H1 (cell line): Measurements from ENCODE around the gene CLBA1. TPM values are rescaled to one million over a fixed set of nuclear protein-coding genes. Genes with fewer than 3 reads are reported as not detected.

ENCODE experiments used
- CTCF ChIA-PET: fragments of 300-600 bp; sonication (Branson Sonifier 250); formaldehyde crosslinking; loops from one replicate; lab custom pipeline; 2021; ENCODE audit not compliant: partially characterized antibody; lab: Charles Lee
- POLR2A ChIA-PET: fragments of 300-600 bp; sonication (Branson Sonifier 250); formaldehyde crosslinking; loops from one replicate; lab custom pipeline; 2021; ENCODE audit warnings: inconsistent platforms; ENCODE audit not compliant: partially characterized antibody; lab: Charles Lee
- DNase-seq, 2 experiments: peaks; one replicate each; pipeline versions ENCODE4 v3.0.0 to v3.0.0-alpha.2; 2010 to 2022; ENCODE audit warnings: low spot score in 2 of 2, low read depth in 1 of 2, mixed read lengths in 1 of 2
- FAIRE-seq: peaks from 2 replicates; lab custom pipeline; 2011; peaks lifted over from hg19 to GRCh38; lab: Jason Lieb, UNC
- H2AFZ ChIP-seq: 2 replicates; pipeline ENCODE4 v1.8.1; 2012; ENCODE audit warnings: low read length, inconsistent platforms
- H2AK5ac ChIP-seq: 2 replicates; pipeline ENCODE4 v1.6.1; 2013; ENCODE audit warnings: low read depth, low read length
- H2BK120ac ChIP-seq: replicated peaks from 2 replicates; pipeline ENCODE3; 2013; ENCODE audit warnings: low read depth, low read length, inconsistent platforms
- H2BK12ac ChIP-seq: 2 replicates; pipeline ENCODE4 v1.6.1; 2013; ENCODE audit warnings: low read depth, low read length
- H2BK15ac ChIP-seq: 2 replicates; pipeline ENCODE4 v1.6.1; 2013; ENCODE audit warnings: low read length
- H2BK20ac ChIP-seq: 2 replicates; pipeline ENCODE4 v1.6.1; 2013; ENCODE audit warnings: low read length
- H2BK5ac ChIP-seq: 2 replicates; pipeline ENCODE4 v1.6.1; 2013; ENCODE audit warnings: low read depth, low read length
- H3K14ac ChIP-seq: 2 replicates; pipeline ENCODE4 v1.6.1; 2013; ENCODE audit warnings: inconsistent platforms; ENCODE audit not compliant: insufficient read length
- H3K18ac ChIP-seq: 2 replicates; pipeline ENCODE4 v1.6.1; 2013; ENCODE audit warnings: low read length; ENCODE audit errors: extremely low read depth
- H3K23ac ChIP-seq: 2 replicates; pipeline ENCODE4 v1.6.1; 2013; ENCODE audit warnings: inconsistent platforms; ENCODE audit not compliant: insufficient read length
- H3K23me2 ChIP-seq: 2 replicates; pipeline ENCODE4 v1.6.1; 2013; ENCODE audit warnings: low read depth, low read length
- H3K27ac ChIP-seq: 2 replicates; pipeline ENCODE4 v1.6.1; 2011; ENCODE audit warnings: low read depth, low read length, inconsistent platforms
- H3K27me3 ChIP-seq, 4 experiments: replicated peaks in 1 of 4; 1 replicate in 1 of 4; 2 replicates in 3 of 4; pipeline versions ENCODE4 v1.6.1 to v1.8.1; 2011 to 2013; ENCODE audit warnings: low read length in 3 of 4, mild to moderate bottlenecking in 3 of 4, inconsistent platforms in 2 of 4, mixed read lengths in 2 of 4, moderate library complexity in 1 of 4; ENCODE audit not compliant: control insufficient read depth in 3 of 4, insufficient read depth in 3 of 4; ENCODE audit errors: extremely low read depth in 1 of 4
- H3K36me3 ChIP-seq, 4 experiments: 2 replicates each; pipeline versions ENCODE4 v1.6.1 to v1.8.1; 2011 to 2013; ENCODE audit warnings: mild to moderate bottlenecking in 4 of 4, low read length in 3 of 4, moderate library complexity in 2 of 4, control low read depth in 1 of 4, inconsistent platforms in 1 of 4; ENCODE audit not compliant: insufficient read depth in 4 of 4, control insufficient read depth in 2 of 4
- H3K4ac ChIP-seq: replicated peaks from 2 replicates; pipeline ENCODE3; 2013; ENCODE audit warnings: low read length, low read depth, mixed read lengths, inconsistent platforms; ENCODE audit not compliant: insufficient read length
- H3K4me1 ChIP-seq, 4 experiments: replicated peaks in 1 of 4; 1 replicate in 1 of 4; 2 replicates in 3 of 4; pipeline versions ENCODE4 v1.6.1 to v1.8.1; 2011 to 2013; ENCODE audit warnings: low read length in 3 of 4, inconsistent platforms in 2 of 4, mixed read lengths in 1 of 4; ENCODE audit not compliant: insufficient read depth in 4 of 4, control insufficient read depth in 3 of 4
- H3K4me2 ChIP-seq, 2 experiments: 2 replicates each; pipeline versions ENCODE4 v1.6.1 to v1.8.1; 2011 to 2013; ENCODE audit warnings: low read depth in 2 of 2, low read length in 2 of 2, control low read depth in 1 of 2, inconsistent platforms in 1 of 2, mild to moderate bottlenecking in 1 of 2; ENCODE audit not compliant: insufficient read depth in 1 of 2
- H3K4me3 ChIP-seq, 4 experiments: fragments of 200-600, 300-600 bp in 1 of 4; sonication (generic), shearing (Covaris generic), sonication (Bioruptor Twin) in 1 of 4; 2 replicates each; pipeline versions ENCODE4 v1.5.1 to v1.8.1; 2011 to 2016; ENCODE audit warnings: low read length in 4 of 4, low read depth in 3 of 4, control low read depth in 2 of 4, inconsistent platforms in 2 of 4, mild to moderate bottlenecking in 2 of 4, mixed read lengths in 1 of 4, moderate library complexity in 1 of 4; ENCODE audit not compliant: insufficient read depth in 2 of 4; ENCODE audit errors: extremely low read depth in 1 of 4
- H3K56ac ChIP-seq: replicated peaks from 2 replicates; pipeline ENCODE3; 2013; ENCODE audit warnings: low read depth, mild to moderate bottlenecking, mixed read lengths, low read length, inconsistent platforms; ENCODE audit not compliant: insufficient read length
- H3K79me1 ChIP-seq: 2 replicates; pipeline ENCODE4 v1.6.1; 2013; ENCODE audit warnings: low read depth, low read length, control low read depth
- H3K79me2 ChIP-seq, 2 experiments: 2 replicates each; pipeline versions ENCODE4 v1.6.1 to v1.8.1; 2012 to 2013; ENCODE audit warnings: low read length in 2 of 2, mild to moderate bottlenecking in 2 of 2, inconsistent platforms in 1 of 2; ENCODE audit not compliant: insufficient read depth in 2 of 2, control insufficient read depth in 1 of 2
- H3K9ac ChIP-seq, 4 experiments: replicated peaks in 1 of 4; 1 replicate in 1 of 4; 2 replicates in 3 of 4; pipeline versions ENCODE4 v1.6.1 to v1.8.1; 2011 to 2013; ENCODE audit warnings: low read depth in 3 of 4, low read length in 3 of 4, control low read depth in 2 of 4, mild to moderate bottlenecking in 2 of 4, moderate library complexity in 2 of 4, inconsistent platforms in 1 of 4; ENCODE audit errors: extremely low read depth in 1 of 4
- H3K9me3 ChIP-seq, 2 experiments: 2 replicates each; pipeline versions ENCODE4 v1.6.1 to v1.8.1; 2012 to 2013; ENCODE audit warnings: mild to moderate bottlenecking in 2 of 2, moderate library complexity in 2 of 2, control low read depth in 1 of 2, inconsistent platforms in 1 of 2, low read depth in 1 of 2, low read length in 1 of 2, mixed read lengths in 1 of 2; ENCODE audit not compliant: insufficient read depth in 2 of 2
- H4K20me1 ChIP-seq, 2 experiments: replicated peaks in 1 of 2; 2 replicates each; pipeline versions ENCODE3 to v1.8.1; 2011 to 2013; ENCODE audit warnings: inconsistent platforms in 2 of 2, low read length in 2 of 2, mild to moderate bottlenecking in 1 of 2; ENCODE audit not compliant: insufficient read depth in 2 of 2, control insufficient read depth in 1 of 2
- H4K5ac ChIP-seq: 2 replicates; pipeline ENCODE4 v1.6.1; 2013; ENCODE audit warnings: low read length, low read depth, mixed read lengths, inconsistent platforms; ENCODE audit not compliant: insufficient read length
- H4K8ac ChIP-seq: 2 replicates; pipeline ENCODE4 v1.8.0; 2013; ENCODE audit warnings: mild to moderate bottlenecking, moderate library complexity, low read length, inconsistent platforms; ENCODE audit not compliant: insufficient read depth; ENCODE audit errors: extremely low read depth
- H4K91ac ChIP-seq: replicated peaks from 2 replicates; pipeline ENCODE3; 2013; ENCODE audit warnings: low read length, mixed read lengths, inconsistent platforms; ENCODE audit not compliant: insufficient read length
- BACH1 ChIP-seq: IDR thresholded peaks from 2 replicates; pipeline ENCODE4 v1.6.1; 2012; ENCODE audit warnings: low read length, improper control_type of control experiment
- CBX5 ChIP-seq: fragments of 300-800, 300-1000 bp; sonication (generic); IDR thresholded peaks from 2 replicates; pipeline ENCODE4 v1.7.1; 2016; ENCODE audit warnings: antibody characterized with exemption, low read length, low read depth
- EGR1 ChIP-seq: IDR thresholded peaks from 2 replicates; pipeline ENCODE4 v1.6.1; 2011; ENCODE audit warnings: low read depth, low read length, borderline replicate concordance
- HDAC2 ChIP-seq, 2 experiments: fragments of 300-600 bp in 1 of 2; sonication (generic) in 1 of 2; IDR thresholded peaks; 2 replicates each; pipeline ENCODE4 v1.6.1; 2011 to 2012; ENCODE audit warnings: low read depth in 2 of 2, low read length in 2 of 2, mild to moderate bottlenecking in 2 of 2, moderate library complexity in 2 of 2, borderline replicate concordance in 1 of 2, inconsistent platforms in 1 of 2
- JUND ChIP-seq: IDR thresholded peaks from 2 replicates; pipeline ENCODE4 v1.6.1; 2011; ENCODE audit warnings: mild to moderate bottlenecking, improper control_type of control experiment, low read length
- WGBS, 2 experiments: shearing (Covaris generic) in 1 of 2; methylation state at CpG; one replicate each; pipeline versions ENCODE4 v1.1.6 to v1.1.7; 2013 to 2015; ENCODE audit warnings: low lambda C conversion rate in 2 of 2, mixed read lengths in 2 of 2, inconsistent platforms in 1 of 2, low coverage in 1 of 2, missing lambda C conversion rate in 1 of 2; ENCODE audit not compliant: insufficient replicate concordance in 2 of 2, insufficient coverage in 1 of 2, insufficient read length in 1 of 2; ENCODE audit errors: extremely low coverage in 1 of 2, missing lambda C conversion rate in 1 of 2; 5-methylcytosine and 5-hydroxymethylcytosine counted together
- polyA plus RNA-seq, 7 experiments: library from polyadenylated mRNA; depleted of rRNA in 3 of 7; stranded (reverse) in 5 of 7; unstranded in 2 of 7; fragments of >200 nt in 5 of 7; fragments of 200-250 nt in 2 of 7; gene quantifications; 1 replicate in 5 of 7; 2 replicates in 1 of 7; 4 replicates in 1 of 7; pipeline versions ENCODE4 v1.2.1 to v1.2.3, GENCODE V29; 2011 to 2013; ENCODE audit warnings: missing spikeins in 2 of 7, mixed read lengths in 2 of 7
- total RNA-seq: library from RNA; stranded (reverse); fragmentation: NEBNext Ultra II Directional; extraction: Animal tissue kit (Norgen Biotek cat#: 25700); gene quantifications from 2 replicates; pipeline ENCODE4 v1.2.1, GENCODE V29; 2021
- TF ChIP-seq, protein P1 (sequence below): IDR thresholded peaks from 2 replicates; pipeline ENCODE4 v1.6.1; 2011; ENCODE audit warnings: low read depth, mild to moderate bottlenecking, low read length; ENCODE audit not compliant: insufficient read depth
- TF ChIP-seq, protein P2 (sequence below): IDR thresholded peaks from 2 replicates; pipeline ENCODE4 v1.6.1; 2011; ENCODE audit warnings: low read length, improper control_type of control experiment
- TF ChIP-seq, protein P3 (sequence below), 3 experiments: IDR thresholded peaks; 1 replicate in 2 of 3; 2 replicates in 1 of 3; pipeline versions ENCODE4 v1.5.1 to v1.6.1; 2011; ENCODE audit warnings: low read length in 3 of 3, mild to moderate bottlenecking in 3 of 3, inconsistent platforms in 2 of 3, low read depth in 1 of 3, moderate library complexity in 1 of 3; ENCODE audit not compliant: insufficient read depth in 1 of 3; ENCODE audit errors: control extremely low read depth in 1 of 3

The CLBA1 gene
- total and polyA plus RNA-seq, 2 of the 8 experiments (the other 6 are each of a cell fraction or from before 2014, with no cell fraction given) = 1.6 to 2.4 TPM

DNA sequence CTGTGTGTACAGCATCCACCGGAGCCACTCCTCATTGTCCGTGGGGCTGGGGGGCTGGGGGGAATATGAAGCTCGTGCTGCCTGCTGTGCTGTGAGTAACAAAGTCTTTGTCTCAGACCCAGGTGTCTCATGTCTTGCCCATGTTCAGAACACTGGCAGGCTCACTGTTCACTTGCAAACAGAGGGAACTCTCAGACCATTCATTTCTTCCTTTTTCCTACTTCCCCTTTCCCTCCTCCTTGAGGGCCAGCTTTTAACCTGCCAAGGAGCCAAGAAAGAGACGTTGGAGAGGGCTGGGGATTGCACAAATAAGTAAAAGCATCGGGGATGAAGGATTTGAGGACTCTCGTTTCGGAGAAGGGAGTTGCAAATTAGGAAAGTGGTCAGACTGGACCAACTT, 58.1 kb downstream of the CLBA1 start:
- no peaks in the 10 kb centered on the region for H3K23me2 ChIP-seq
- CTCF ChIA-PET = interaction anchor here (0.7 to 8.5 kb wide), 12 partner anchors 8 to 148 kb away, joined by 3 to 161 read pairs (median 8); no protein-coding TSS in a partner anchor
- H3K79me1 ChIP-seq = no peaks in the 10 kb centered on the region
- H3K79me2 ChIP-seq = no peaks in the 10 kb centered on the region
- no peak overlapping the region for H4K5ac ChIP-seq
- H3K56ac ChIP-seq = no peak overlapping the region
- H4K8ac ChIP-seq = no peak overlapping the region
- H3K23ac ChIP-seq = no peak overlapping the region
- no peak overlapping the region for H3K4me2 ChIP-seq
- H3K14ac ChIP-seq = no peak overlapping the region
- H3K4ac ChIP-seq = no peak overlapping the region
- H2AFZ ChIP-seq = no peak overlapping the region
- no peak overlapping the region for H2BK20ac ChIP-seq
- H2BK120ac ChIP-seq = no peak overlapping the region
- no peaks in the 10 kb centered on the region for H4K20me1 ChIP-seq
- POLR2A ChIA-PET = interaction anchor here (1.7 kb wide), 1 partner anchor 53 kb away, joined by 3 read pairs; no protein-coding TSS in a partner anchor
- DNase-seq (no peak), FAIRE-seq (no peak)
- no peak overlapping the region for H3K9ac ChIP-seq
- WGBS, 2 experiments = 81% methylated on average over 7 of the region's 7 CpGs; no CpG with 5 or more reads in 1 of the 2 experiments
- no peak overlapping the region for H3K27ac ChIP-seq
- TF ChIP-seq HDAC2 (IDR thresholded peaks at IDR 0.05; ENCODE audit: borderline replicate concordance in 1 of 2, low read depth in 2 of 2, low read length in 2 of 2) (no peak), BACH1 (no peak), JUND (no peak), CBX5 (no peak), EGR1 (no peak)
- TF ChIP-seq, protein P1, sequence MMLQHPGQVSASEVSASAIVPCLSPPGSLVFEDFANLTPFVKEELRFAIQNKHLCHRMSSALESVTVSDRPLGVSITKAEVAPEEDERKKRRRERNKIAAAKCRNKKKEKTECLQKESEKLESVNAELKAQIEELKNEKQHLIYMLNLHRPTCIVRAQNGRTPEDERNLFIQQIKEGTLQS = no peak
- TF ChIP-seq, protein P2, sequence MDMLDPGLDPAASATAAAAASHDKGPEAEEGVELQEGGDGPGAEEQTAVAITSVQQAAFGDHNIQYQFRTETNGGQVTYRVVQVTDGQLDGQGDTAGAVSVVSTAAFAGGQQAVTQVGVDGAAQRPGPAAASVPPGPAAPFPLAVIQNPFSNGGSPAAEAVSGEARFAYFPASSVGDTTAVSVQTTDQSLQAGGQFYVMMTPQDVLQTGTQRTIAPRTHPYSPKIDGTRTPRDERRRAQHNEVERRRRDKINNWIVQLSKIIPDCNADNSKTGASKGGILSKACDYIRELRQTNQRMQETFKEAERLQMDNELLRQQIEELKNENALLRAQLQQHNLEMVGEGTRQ = no peak
- TF ChIP-seq, protein P3, sequence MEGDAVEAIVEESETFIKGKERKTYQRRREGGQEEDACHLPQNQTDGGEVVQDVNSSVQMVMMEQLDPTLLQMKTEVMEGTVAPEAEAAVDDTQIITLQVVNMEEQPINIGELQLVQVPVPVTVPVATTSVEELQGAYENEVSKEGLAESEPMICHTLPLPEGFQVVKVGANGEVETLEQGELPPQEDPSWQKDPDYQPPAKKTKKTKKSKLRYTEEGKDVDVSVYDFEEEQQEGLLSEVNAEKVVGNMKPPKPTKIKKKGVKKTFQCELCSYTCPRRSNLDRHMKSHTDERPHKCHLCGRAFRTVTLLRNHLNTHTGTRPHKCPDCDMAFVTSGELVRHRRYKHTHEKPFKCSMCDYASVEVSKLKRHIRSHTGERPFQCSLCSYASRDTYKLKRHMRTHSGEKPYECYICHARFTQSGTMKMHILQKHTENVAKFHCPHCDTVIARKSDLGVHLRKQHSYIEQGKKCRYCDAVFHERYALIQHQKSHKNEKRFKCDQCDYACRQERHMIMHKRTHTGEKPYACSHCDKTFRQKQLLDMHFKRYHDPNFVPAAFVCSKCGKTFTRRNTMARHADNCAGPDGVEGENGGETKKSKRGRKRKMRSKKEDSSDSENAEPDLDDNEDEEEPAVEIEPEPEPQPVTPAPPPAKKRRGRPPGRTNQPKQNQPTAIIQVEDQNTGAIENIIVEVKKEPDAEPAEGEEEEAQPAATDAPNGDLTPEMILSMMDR (IDR thresholded peaks at IDR 0.05; ENCODE audit: control extremely low read depth in 1 of 3, insufficient read depth in 1 of 3, low read depth in 1 of 3, low read length in 3 of 3) = no peak
- no peaks in the 10 kb centered on the region for H3K36me3 ChIP-seq
- H4K91ac ChIP-seq = no peak overlapping the region
- H3K4me1 ChIP-seq = peaks cover 0 to 2% (median under 1%) of the 10 kb centered on the region in 4 experiments; a peak in 2 of 7 replicates
- no peak overlapping the region for H2AK5ac ChIP-seq
- H3K18ac ChIP-seq = no peak overlapping the region
- no peak overlapping the region for H2BK15ac ChIP-seq
- H3K4me3 ChIP-seq = no peak overlapping the region
- no peak overlapping the region for H2BK5ac ChIP-seq
- no peak overlapping the region for H2BK12ac ChIP-seq
- peaks cover 0 to 8% (median 7%) of the 10 kb centered on the region in 4 experiments; a peak in 4 of 7 replicates for H3K27me3 ChIP-seq
- H3K9me3 ChIP-seq = no peaks in the 10 kb centered on the region
